HEK293 (cell line): ENCODE results near the gene TLE6.

Source experiments
- GFI1B ChIP-seq: fragments of 450-650 bp; formaldehyde crosslinking; IDR thresholded peaks from 2 replicates; pipeline ENCODE4 v1.5.1; 2016; ENCODE audit warnings: missing biosample characterization, missing genetic modification characterization
- GLI4 ChIP-seq: fragments of 450-650 bp; formaldehyde crosslinking; IDR thresholded peaks from 2 replicates; pipeline ENCODE4 v1.5.1; 2016; ENCODE audit warnings: missing biosample characterization, missing genetic modification characterization
- KLF8 ChIP-seq: fragments of 450-650 bp; formaldehyde crosslinking; IDR thresholded peaks from 2 replicates; pipeline ENCODE4 v1.5.1; 2016; ENCODE audit warnings: missing biosample characterization, missing genetic modification characterization
- RBAK ChIP-seq: fragments of 450-650 bp; formaldehyde crosslinking; IDR thresholded peaks from 2 replicates; pipeline ENCODE4 v1.5.1; 2016; ENCODE audit warnings: missing biosample characterization, missing genetic modification characterization
- SALL2 ChIP-seq: fragments of 450-650 bp; formaldehyde crosslinking; IDR thresholded peaks from 2 replicates; pipeline ENCODE4 v1.5.0; 2017; ENCODE audit warnings: missing biosample characterization, mild to moderate bottlenecking, missing genetic modification characterization, borderline replicate concordance
- SP3 ChIP-seq: fragments of 450-650 bp; formaldehyde crosslinking; IDR thresholded peaks from 2 replicates; pipeline ENCODE4 v1.5.1; 2016; ENCODE audit warnings: missing biosample characterization, missing genetic modification characterization
- SP7 ChIP-seq: fragments of 450-650 bp; formaldehyde crosslinking; IDR thresholded peaks from 2 replicates; pipeline ENCODE4 v1.5.1; 2016; ENCODE audit warnings: missing biosample characterization, missing genetic modification characterization
- TCF7L2 ChIP-seq: IDR thresholded peaks from 2 replicates; pipeline ENCODE4 v1.6.1; 2011; ENCODE audit warnings: low read depth, mild to moderate bottlenecking, inconsistent platforms, low read length, moderate library complexity, borderline replicate concordance
- YY1 ChIP-seq: fragments of 450-650 bp; formaldehyde crosslinking; IDR thresholded peaks from 2 replicates; pipeline ENCODE4 v1.5.1; 2018; ENCODE audit warnings: missing biosample characterization, missing genetic modification characterization
- ZBTB8A ChIP-seq: fragments of 450-650 bp; formaldehyde crosslinking; IDR thresholded peaks from 2 replicates; pipeline ENCODE4 v1.5.1; 2016; ENCODE audit warnings: missing biosample characterization, missing genetic modification characterization
- ZFP41 ChIP-seq: fragments of 450-650 bp; formaldehyde crosslinking; IDR thresholded peaks from 2 replicates; pipeline ENCODE4 v1.5.1; 2016; ENCODE audit warnings: missing biosample characterization, missing genetic modification characterization, borderline replicate concordance
- ZFP69B ChIP-seq: fragments of 450-650 bp; formaldehyde crosslinking; IDR thresholded peaks from 2 replicates; pipeline ENCODE4 v1.5.1; 2016; ENCODE audit warnings: missing biosample characterization, missing genetic modification characterization
- ZIC2 ChIP-seq: fragments of 450-650 bp; formaldehyde crosslinking; IDR thresholded peaks from 2 replicates; pipeline ENCODE4 v1.5.1; 2016; ENCODE audit warnings: missing biosample characterization, missing genetic modification characterization
- ZNF175 ChIP-seq: fragments of 450-650 bp; formaldehyde crosslinking; IDR thresholded peaks from 2 replicates; pipeline ENCODE4 v1.5.1; 2016; ENCODE audit warnings: missing biosample characterization, missing genetic modification characterization
- ZNF184 ChIP-seq: fragments of 450-650 bp; IDR thresholded peaks from 2 replicates; pipeline ENCODE4 v1.5.1; 2018; ENCODE audit warnings: missing biosample characterization, mild to moderate bottlenecking, missing genetic modification characterization
- ZNF19 ChIP-seq: fragments of 450-650 bp; formaldehyde crosslinking; IDR thresholded peaks from 2 replicates; pipeline ENCODE4; 2016; ENCODE audit warnings: missing biosample characterization, missing genetic modification characterization, low read depth
- ZNF221 ChIP-seq: fragments of 450-650 bp; formaldehyde crosslinking; IDR thresholded peaks from 2 replicates; pipeline ENCODE4 v1.5.1; 2017; ENCODE audit warnings: missing biosample characterization, missing genetic modification characterization, borderline replicate concordance
- ZNF324 ChIP-seq: fragments of 450-650 bp; formaldehyde crosslinking; IDR thresholded peaks from 2 replicates; pipeline ENCODE4 v1.5.1; 2016; ENCODE audit warnings: missing biosample characterization, missing genetic modification characterization
- ZNF335 ChIP-seq: fragments of 450-650 bp; formaldehyde crosslinking; conservative IDR thresholded peaks from 2 replicates; pipeline ENCODE4 v1.5.1; 2016; ENCODE audit warnings: missing biosample characterization, missing genetic modification characterization
- ZNF416 ChIP-seq: fragments of 450-650 bp; formaldehyde crosslinking; IDR thresholded peaks from 2 replicates; pipeline ENCODE4 v1.5.1; 2016; ENCODE audit warnings: missing biosample characterization, missing genetic modification characterization
- ZNF433 ChIP-seq: fragments of 450-650 bp; formaldehyde crosslinking; IDR thresholded peaks from 2 replicates; pipeline ENCODE4 v1.5.1; 2016; ENCODE audit warnings: missing biosample characterization, missing genetic modification characterization, low read depth
- ZNF544 ChIP-seq: fragments of 450-650 bp; formaldehyde crosslinking; IDR thresholded peaks from 2 replicates; pipeline ENCODE4 v1.5.0; 2017; ENCODE audit warnings: missing biosample characterization, missing genetic modification characterization
- ZNF768 ChIP-seq: fragments of 450-650 bp; formaldehyde crosslinking; IDR thresholded peaks from 2 replicates; pipeline ENCODE4 v1.5.1; 2018; ENCODE audit warnings: missing biosample characterization, mild to moderate bottlenecking, missing genetic modification characterization
- ZNF785 ChIP-seq: fragments of 450-650 bp; formaldehyde crosslinking; IDR thresholded peaks from 2 replicates; pipeline ENCODE4 v1.5.1; 2016; ENCODE audit warnings: missing biosample characterization, missing genetic modification characterization
- TF ChIP-seq, protein P1 (sequence below): fragments of 450-650 bp; formaldehyde crosslinking; IDR thresholded peaks from 2 replicates; pipeline ENCODE4 v1.5.1; 2017; ENCODE audit warnings: missing biosample characterization, missing genetic modification characterization
- TF ChIP-seq, protein P2 (sequence below): fragments of 450-650 bp; formaldehyde crosslinking; IDR thresholded peaks from 2 replicates; pipeline ENCODE4 v1.5.1; 2016; ENCODE audit warnings: missing biosample characterization, missing genetic modification characterization
- TF ChIP-seq, protein P3 (sequence below): fragments of 450-650 bp; formaldehyde crosslinking; IDR thresholded peaks from 2 replicates; pipeline ENCODE4 v1.5.1; 2017; ENCODE audit warnings: missing biosample characterization, missing genetic modification characterization
- TF ChIP-seq, protein P4 (sequence below): sonication (generic); formaldehyde crosslinking; IDR thresholded peaks from 2 replicates; pipeline ENCODE4 v1.8.1; 2022; ENCODE audit warnings: mild to moderate bottlenecking, moderate library complexity, missing genetic modification reagents
- TF ChIP-seq, protein P5 (sequence below): fragments of 450-650 bp; formaldehyde crosslinking; IDR thresholded peaks from 2 replicates; pipeline ENCODE4 v1.5.1; 2016; ENCODE audit warnings: missing biosample characterization, missing genetic modification characterization
- TF ChIP-seq, protein P6 (sequence below): IDR thresholded peaks from 2 replicates; pipeline ENCODE4 v1.6.1; 2011; ENCODE audit warnings: mild to moderate bottlenecking, low read depth, low read length, borderline replicate concordance
- TF ChIP-seq, protein P7 (sequence below): fragments of 450-650 bp; formaldehyde crosslinking; IDR thresholded peaks from 2 replicates; pipeline ENCODE4 v1.5.1; 2016; ENCODE audit warnings: missing biosample characterization, missing genetic modification characterization

Gene TLE6

DNA sequence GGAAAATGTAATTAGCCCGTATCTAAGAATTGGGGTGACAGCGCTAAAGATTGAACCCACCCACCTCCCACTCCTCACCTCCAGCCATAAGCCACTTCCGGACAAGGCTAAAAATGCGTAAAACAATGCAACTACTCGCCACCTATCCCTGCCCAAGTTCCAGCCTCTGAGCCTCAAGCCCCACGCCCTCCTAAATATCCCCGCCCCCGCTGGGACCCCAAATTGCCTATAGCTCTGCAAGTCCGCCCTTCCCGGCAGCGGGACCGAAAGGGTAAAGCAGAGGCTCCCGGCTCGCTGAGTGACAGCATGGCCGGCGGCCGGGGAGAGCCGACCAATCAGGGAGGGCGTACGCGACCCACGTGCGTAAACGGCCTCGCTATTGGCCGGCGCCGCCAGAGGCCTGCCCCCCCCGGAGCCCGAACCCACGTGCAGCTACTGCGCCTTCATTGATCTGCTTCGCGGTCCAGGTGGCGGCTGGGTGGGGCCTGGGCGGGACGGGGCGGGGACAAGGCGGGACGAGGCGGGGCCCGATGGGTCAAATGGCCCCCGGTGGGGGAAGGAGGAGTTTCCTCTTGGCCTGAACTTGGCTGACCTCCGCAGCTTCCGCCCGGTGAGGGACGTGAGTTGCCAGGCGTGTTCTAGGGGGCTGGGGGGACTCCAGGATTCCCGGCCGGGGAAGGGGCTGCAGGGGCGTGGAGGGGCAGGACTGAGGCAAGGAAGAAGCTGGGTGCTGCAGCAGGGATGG is at the start of gene TLE6 (continued):
- TF ChIP-seq ZNF433 (no peak), ZNF184 (tag by site-specific recombination) (no peak), SP3 (tag by site-specific recombination) (peak; percentile 99), ZNF324 (tag by site-specific recombination) (no peak), SP7 (tag by site-specific recombination) (0 out of 2 replicates have a peak, but pooled peaks have one; percentile 48), YY1 (tag by site-specific recombination) (no peak), RBAK (no peak), ZNF768 (tag by site-specific recombination) (no peak), ZNF785 (no peak), ZNF544 (tag by site-specific recombination) (no peak), ZFP41 (tag by site-specific recombination) (no peak), ZNF416 (tag by site-specific recombination) (no peak), KLF8 (tag by site-specific recombination) (peak; percentile 96), ZNF19 (tag by site-specific recombination) (no peak), ZNF175 (tag by site-specific recombination) (no peak), GLI4 (no peak), ZIC2 (tag by site-specific recombination) (peak; percentile 84), ZNF335 (tag by site-specific recombination) (peak; percentile 84), SALL2 (tag by site-specific recombination) (no peak), TCF7L2 (peak; percentile 61; the same call in 1 of the 2 replicates), ZBTB8A (no peak), ZNF221 (tag by site-specific recombination) (no peak), GFI1B (tag by site-specific recombination) (no peak), ZFP69B (tag by site-specific recombination) (no peak)
- TF ChIP-seq, protein P1, sequence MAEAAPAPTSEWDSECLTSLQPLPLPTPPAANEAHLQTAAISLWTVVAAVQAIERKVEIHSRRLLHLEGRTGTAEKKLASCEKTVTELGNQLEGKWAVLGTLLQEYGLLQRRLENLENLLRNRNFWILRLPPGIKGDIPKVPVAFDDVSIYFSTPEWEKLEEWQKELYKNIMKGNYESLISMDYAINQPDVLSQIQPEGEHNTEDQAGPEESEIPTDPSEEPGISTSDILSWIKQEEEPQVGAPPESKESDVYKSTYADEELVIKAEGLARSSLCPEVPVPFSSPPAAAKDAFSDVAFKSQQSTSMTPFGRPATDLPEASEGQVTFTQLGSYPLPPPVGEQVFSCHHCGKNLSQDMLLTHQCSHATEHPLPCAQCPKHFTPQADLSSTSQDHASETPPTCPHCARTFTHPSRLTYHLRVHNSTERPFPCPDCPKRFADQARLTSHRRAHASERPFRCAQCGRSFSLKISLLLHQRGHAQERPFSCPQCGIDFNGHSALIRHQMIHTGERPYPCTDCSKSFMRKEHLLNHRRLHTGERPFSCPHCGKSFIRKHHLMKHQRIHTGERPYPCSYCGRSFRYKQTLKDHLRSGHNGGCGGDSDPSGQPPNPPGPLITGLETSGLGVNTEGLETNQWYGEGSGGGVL (tag by site-specific recombination): peak; percentile 74
- TF ChIP-seq, protein P2, sequence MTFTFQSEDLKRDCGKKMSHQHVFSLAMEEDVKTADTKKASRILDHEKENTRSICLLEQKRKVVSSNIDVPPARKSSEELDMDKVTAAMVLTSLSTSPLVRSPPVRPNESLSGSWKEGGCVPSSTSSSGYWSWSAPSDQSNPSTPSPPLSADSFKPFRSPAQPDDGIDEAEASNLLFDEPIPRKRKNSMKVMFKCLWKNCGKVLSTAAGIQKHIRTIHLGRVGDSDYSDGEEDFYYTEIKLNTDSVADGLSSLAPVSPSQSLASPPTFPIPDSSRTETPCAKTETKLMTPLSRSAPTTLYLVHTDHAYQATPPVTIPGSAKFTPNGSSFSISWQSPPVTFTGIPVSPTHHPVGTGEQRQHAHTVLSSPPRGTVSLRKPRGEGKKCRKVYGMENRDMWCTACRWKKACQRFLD (tag by site-specific recombination): 0 out of 2 replicates have a peak, but pooled peaks have one; percentile 33
- TF ChIP-seq, protein P3, sequence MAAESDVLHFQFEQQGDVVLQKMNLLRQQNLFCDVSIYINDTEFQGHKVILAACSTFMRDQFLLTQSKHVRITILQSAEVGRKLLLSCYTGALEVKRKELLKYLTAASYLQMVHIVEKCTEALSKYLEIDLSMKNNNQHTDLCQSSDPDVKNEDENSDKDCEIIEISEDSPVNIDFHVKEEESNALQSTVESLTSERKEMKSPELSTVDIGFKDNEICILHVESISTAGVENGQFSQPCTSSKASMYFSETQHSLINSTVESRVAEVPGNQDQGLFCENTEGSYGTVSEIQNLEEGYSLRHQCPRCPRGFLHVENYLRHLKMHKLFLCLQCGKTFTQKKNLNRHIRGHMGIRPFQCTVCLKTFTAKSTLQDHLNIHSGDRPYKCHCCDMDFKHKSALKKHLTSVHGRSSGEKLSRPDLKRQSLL (tag by site-specific recombination): no peak
- TF ChIP-seq, protein P4, sequence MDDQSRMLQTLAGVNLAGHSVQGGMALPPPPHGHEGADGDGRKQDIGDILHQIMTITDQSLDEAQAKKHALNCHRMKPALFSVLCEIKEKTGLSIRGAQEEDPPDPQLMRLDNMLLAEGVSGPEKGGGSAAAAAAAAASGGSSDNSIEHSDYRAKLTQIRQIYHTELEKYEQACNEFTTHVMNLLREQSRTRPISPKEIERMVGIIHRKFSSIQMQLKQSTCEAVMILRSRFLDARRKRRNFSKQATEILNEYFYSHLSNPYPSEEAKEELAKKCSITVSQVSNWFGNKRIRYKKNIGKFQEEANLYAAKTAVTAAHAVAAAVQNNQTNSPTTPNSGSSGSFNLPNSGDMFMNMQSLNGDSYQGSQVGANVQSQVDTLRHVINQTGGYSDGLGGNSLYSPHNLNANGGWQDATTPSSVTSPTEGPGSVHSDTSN (CRISPR knock-in tag): peak; percentile 96
- TF ChIP-seq, protein P5, sequence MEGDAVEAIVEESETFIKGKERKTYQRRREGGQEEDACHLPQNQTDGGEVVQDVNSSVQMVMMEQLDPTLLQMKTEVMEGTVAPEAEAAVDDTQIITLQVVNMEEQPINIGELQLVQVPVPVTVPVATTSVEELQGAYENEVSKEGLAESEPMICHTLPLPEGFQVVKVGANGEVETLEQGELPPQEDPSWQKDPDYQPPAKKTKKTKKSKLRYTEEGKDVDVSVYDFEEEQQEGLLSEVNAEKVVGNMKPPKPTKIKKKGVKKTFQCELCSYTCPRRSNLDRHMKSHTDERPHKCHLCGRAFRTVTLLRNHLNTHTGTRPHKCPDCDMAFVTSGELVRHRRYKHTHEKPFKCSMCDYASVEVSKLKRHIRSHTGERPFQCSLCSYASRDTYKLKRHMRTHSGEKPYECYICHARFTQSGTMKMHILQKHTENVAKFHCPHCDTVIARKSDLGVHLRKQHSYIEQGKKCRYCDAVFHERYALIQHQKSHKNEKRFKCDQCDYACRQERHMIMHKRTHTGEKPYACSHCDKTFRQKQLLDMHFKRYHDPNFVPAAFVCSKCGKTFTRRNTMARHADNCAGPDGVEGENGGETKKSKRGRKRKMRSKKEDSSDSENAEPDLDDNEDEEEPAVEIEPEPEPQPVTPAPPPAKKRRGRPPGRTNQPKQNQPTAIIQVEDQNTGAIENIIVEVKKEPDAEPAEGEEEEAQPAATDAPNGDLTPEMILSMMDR: peak; percentile 17; the same call in 1 of the 2 replicates
- TF ChIP-seq, protein P6, sequence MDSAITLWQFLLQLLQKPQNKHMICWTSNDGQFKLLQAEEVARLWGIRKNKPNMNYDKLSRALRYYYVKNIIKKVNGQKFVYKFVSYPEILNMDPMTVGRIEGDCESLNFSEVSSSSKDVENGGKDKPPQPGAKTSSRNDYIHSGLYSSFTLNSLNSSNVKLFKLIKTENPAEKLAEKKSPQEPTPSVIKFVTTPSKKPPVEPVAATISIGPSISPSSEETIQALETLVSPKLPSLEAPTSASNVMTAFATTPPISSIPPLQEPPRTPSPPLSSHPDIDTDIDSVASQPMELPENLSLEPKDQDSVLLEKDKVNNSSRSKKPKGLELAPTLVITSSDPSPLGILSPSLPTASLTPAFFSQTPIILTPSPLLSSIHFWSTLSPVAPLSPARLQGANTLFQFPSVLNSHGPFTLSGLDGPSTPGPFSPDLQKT: no peak
- TF ChIP-seq, protein P7, sequence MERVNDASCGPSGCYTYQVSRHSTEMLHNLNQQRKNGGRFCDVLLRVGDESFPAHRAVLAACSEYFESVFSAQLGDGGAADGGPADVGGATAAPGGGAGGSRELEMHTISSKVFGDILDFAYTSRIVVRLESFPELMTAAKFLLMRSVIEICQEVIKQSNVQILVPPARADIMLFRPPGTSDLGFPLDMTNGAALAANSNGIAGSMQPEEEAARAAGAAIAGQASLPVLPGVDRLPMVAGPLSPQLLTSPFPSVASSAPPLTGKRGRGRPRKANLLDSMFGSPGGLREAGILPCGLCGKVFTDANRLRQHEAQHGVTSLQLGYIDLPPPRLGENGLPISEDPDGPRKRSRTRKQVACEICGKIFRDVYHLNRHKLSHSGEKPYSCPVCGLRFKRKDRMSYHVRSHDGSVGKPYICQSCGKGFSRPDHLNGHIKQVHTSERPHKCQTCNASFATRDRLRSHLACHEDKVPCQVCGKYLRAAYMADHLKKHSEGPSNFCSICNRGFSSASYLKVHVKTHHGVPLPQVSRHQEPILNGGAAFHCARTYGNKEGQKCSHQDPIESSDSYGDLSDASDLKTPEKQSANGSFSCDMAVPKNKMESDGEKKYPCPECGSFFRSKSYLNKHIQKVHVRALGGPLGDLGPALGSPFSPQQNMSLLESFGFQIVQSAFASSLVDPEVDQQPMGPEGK (tag by site-specific recombination): peak; percentile 94
